Smooth muscle cell (in vitro differentiated cells): ENCODE results near the gene CTSC. TPM values are rescaled to one million over a fixed set of nuclear protein-coding genes. Genes with fewer than 3 reads are reported as not detected.

Experiments
- DNase-seq: peaks from one replicate; lab custom pipeline; 2025; ENCODE audit not compliant: unreplicated experiment; lab: John Stamatoyannopoulos, UW
- H2AFZ ChIP-seq: fragments of 200-600 bp; sonication (generic); 2 replicates; pipeline ENCODE4 v1.6.0; 2016; ENCODE audit warnings: antibody characterized with exemption, low read depth, mild to moderate bottlenecking
- H3F3A ChIP-seq: fragments of 200-600 bp; sonication (generic); 2 replicates; pipeline ENCODE4 v1.6.0; 2017; ENCODE audit warnings: antibody characterized with exemption, low read depth
- H3K27ac ChIP-seq: fragments of 200-600 bp; sonication (generic); 2 replicates; pipeline ENCODE4 v1.5.1; 2016; ENCODE audit warnings: low read depth, mild to moderate bottlenecking
- H3K27me3 ChIP-seq: fragments of 200-600 bp; sonication (generic); 2 replicates; pipeline ENCODE4 v1.6.1; 2016; ENCODE audit warnings: low read depth, mild to moderate bottlenecking
- H3K36me3 ChIP-seq: fragments of 200-600 bp; sonication (generic); 2 replicates; pipeline ENCODE4 v1.5.1; 2016; ENCODE audit warnings: low read depth
- H3K4me1 ChIP-seq: fragments of 200-600 bp; sonication (generic); 2 replicates; pipeline ENCODE4 v1.5.1; 2016; ENCODE audit warnings: low read depth
- H3K4me2 ChIP-seq: fragments of 200-600 bp; sonication (generic); 2 replicates; pipeline ENCODE4 v1.6.0; 2016; ENCODE audit warnings: mild to moderate bottlenecking
- H3K4me3 ChIP-seq: fragments of 200-600 bp; sonication (generic); 2 replicates; pipeline ENCODE4 v1.5.1; 2016; ENCODE audit warnings: mild to moderate bottlenecking
- H3K79me2 ChIP-seq: fragments of 200-600 bp; sonication (generic); 2 replicates; pipeline ENCODE4 v1.6.0; 2016; ENCODE audit warnings: low read depth, mild to moderate bottlenecking
- H3K9ac ChIP-seq: fragments of 200-600 bp; sonication (generic); 2 replicates; pipeline ENCODE4 v1.6.0; 2016; ENCODE audit warnings: low read depth
- H3K9me3 ChIP-seq: fragments of 200-600 bp; sonication (generic); replicated peaks from 2 replicates; pipeline ENCODE4 v1.5.1; 2016; ENCODE audit warnings: low read depth
- H4K20me1 ChIP-seq: fragments of 200-600 bp; sonication (generic); 2 replicates; pipeline ENCODE4 v1.6.0; 2016; ENCODE audit warnings: low read depth
- CTCF ChIP-seq: fragments of 200-600 bp; sonication (generic); IDR thresholded peaks from 2 replicates; pipeline ENCODE4 v1.5.1; 2017; ENCODE audit warnings: borderline replicate concordance, mild to moderate bottlenecking, antibody characterized with exemption; ENCODE audit not compliant: insufficient read depth, poor library complexity, severe bottlenecking
- WGBS: methylation state at CpG from one replicate; pipeline ENCODE4 v1.1.7; 2016; ENCODE audit warnings: low lambda C conversion rate; 5-methylcytosine and 5-hydroxymethylcytosine counted together
- polyA plus RNA-seq: library from polyadenylated mRNA; unstranded; fragments of >200 nt; fragmentation: Nextera tagmentation; extraction: Ambion mirVana; gene quantifications from 2 replicates; pipeline ENCODE4 v1.2.1, GENCODE V29; 2016
- total RNA-seq: library from RNA; depleted of rRNA; stranded (reverse); fragments of >200 nt; gene quantifications from 2 replicates; pipeline ENCODE4 v1.2.3, GENCODE V29; 2014

Gene CTSC
- total and polyA plus RNA-seq, 2 experiments from 2014 or later: 74.3 to 91.8 TPM

- H2AFZ ChIP-seq: no peak overlapping the region
- DNase-seq: no peak
- no peaks in the 10 kb centered on the region for H3K27me3 ChIP-seq
These were observed 56.7 kb downstream of the CTSC start for GRCh38 chr11:88280673-88281316.

DNA sequence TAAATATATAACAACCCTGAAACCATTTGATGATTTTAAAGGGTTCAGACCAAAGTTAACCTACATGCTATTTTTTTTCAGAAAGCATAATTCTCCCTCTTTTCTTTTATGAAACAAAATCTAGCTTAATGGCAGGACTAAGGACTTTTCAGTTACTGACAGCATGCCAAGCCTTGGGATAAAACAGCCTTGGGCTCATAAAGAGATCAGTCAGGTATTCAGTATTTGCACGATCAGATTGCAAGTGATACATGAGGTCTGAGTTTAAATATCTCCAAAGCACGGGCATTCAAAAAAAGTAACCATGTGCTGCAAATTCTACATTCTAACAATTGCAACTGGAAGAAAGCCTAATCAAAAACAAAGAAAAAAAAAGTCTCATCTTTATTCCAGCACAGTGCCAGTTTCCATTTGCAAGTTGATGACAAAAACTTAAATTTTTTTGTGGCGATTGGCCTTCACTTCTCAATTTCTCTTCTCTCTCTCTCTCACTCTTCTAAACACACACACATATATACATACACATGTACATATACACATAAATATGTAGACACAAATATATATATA, 60.1 kb downstream of the CTSC start:
- Histone ChIP-seq H3K9ac (no peak overlapping the region), H3F3A (no peaks in the 10 kb centered on the region), H3K9me3 (no peaks in the 10 kb centered on the region), H3K36me3 (no peaks in the 10 kb centered on the region), H4K20me1 (no peaks in the 10 kb centered on the region), H3K79me2 (no peaks in the 10 kb centered on the region), H2AFZ (no peak overlapping the region), H3K4me2 (no peak overlapping the region), H3K27ac (no peak overlapping the region), H3K4me1 (no peaks in the 10 kb centered on the region), H3K27me3 (no peaks in the 10 kb centered on the region), H3K4me3 (no peak overlapping the region)
- DNase-seq: no peak
- no peak for TF ChIP-seq CTCF
- WGBS: 96% methylated on average over 3 of the region's 3 CpGs

More at GRCh38 chr11:88280673-88281316, 56.7 kb downstream of the CTSC start:
- no peak overlapping the region for H3K27ac ChIP-seq
- H3K9me3 ChIP-seq: no peaks in the 10 kb centered on the region
- H3K4me1 ChIP-seq: no peaks in the 10 kb centered on the region
- H3K4me3 ChIP-seq: no peak overlapping the region
- no peak overlapping the region for H3K4me2 ChIP-seq
- H3K79me2 ChIP-seq: no peaks in the 10 kb centered on the region
- H3K9ac ChIP-seq: no peak overlapping the region
- H3K36me3 ChIP-seq: no peaks in the 10 kb centered on the region
- no peaks in the 10 kb centered on the region for H3F3A ChIP-seq
- H4K20me1 ChIP-seq: no peaks in the 10 kb centered on the region
- WGBS: 91% methylated on average over 6 of the region's 6 CpGs
- no peak for TF ChIP-seq CTCF

DNA sequence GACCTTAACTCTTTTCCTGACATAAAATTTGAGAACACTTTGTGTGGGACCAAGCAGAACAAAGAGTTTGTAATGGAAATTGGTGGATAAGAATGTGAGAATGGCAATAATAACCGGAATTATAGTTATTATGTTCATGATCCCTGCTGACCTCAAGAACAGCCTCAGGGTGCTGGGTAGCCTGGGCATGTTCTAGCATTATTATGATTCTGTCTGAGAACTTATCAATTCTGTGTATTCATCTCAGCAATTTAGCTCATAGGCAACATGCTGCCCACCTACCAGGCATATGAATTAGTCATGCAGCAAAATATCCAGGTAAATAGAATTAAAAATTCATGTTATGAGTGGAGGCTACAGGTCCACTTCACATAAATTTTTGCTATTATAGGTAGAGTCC, 61.9 kb downstream of the CTSC start:
- no peak for DNase-seq
- no peaks in the 10 kb centered on the region for H3K9me3 ChIP-seq
- no peak overlapping the region for H3K27ac ChIP-seq
- H3F3A ChIP-seq: no peaks in the 10 kb centered on the region
- no peaks in the 10 kb centered on the region for H3K27me3 ChIP-seq
- no peaks in the 10 kb centered on the region for H3K79me2 ChIP-seq
- H2AFZ ChIP-seq: no peak overlapping the region
- no peak for TF ChIP-seq CTCF
- H3K4me1 ChIP-seq: no peaks in the 10 kb centered on the region
- no peaks in the 10 kb centered on the region for H4K20me1 ChIP-seq
- 73% methylated on average over 1 of the region's 1 CpG for WGBS
- no peak overlapping the region for H3K9ac ChIP-seq
- H3K4me3 ChIP-seq: no peak overlapping the region
- H3K4me2 ChIP-seq: no peak overlapping the region
- H3K36me3 ChIP-seq: no peaks in the 10 kb centered on the region

DNA sequence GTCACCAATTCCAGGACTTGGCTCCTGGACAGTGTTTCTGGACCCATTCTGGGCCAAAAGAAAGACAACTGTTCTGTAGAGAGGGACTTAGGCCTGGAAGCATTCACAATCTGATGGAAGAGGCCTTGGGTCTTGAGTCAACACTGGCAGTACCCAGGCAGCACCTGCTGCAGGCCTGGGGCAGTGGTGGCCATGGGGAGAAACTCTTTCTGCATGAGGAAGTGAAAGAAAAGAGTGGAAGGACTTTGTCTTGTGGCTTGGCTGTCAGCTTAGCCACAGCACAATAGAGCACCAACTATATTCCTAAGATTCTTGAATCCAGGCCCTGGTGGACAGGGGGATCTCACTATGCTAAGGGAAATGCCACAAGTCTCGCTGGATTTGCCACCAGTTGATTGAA, 70.6 kb downstream of the CTSC start:
- H4K20me1 ChIP-seq: no peaks in the 10 kb centered on the region
- 95% methylated on average over 1 of the region's 1 CpG for WGBS
- no peak overlapping the region for H3K27ac ChIP-seq
- DNase-seq: no peak
- no peak overlapping the region for H2AFZ ChIP-seq
- H3K9ac ChIP-seq: no peak overlapping the region
- no peaks in the 10 kb centered on the region for H3K36me3 ChIP-seq
- no peaks in the 10 kb centered on the region for H3K79me2 ChIP-seq
- H3K4me3 ChIP-seq: no peak overlapping the region
- no peaks in the 10 kb centered on the region for H3K9me3 ChIP-seq
- no peaks in the 10 kb centered on the region for H3F3A ChIP-seq
- H3K27me3 ChIP-seq: no peaks in the 10 kb centered on the region
- no peak overlapping the region for H3K4me2 ChIP-seq
- H3K4me1 ChIP-seq: no peaks in the 10 kb centered on the region
- TF ChIP-seq CTCF: no peak
